ENCODE measurements around the gene ZNF552.

Gene ZNF552

DNA sequence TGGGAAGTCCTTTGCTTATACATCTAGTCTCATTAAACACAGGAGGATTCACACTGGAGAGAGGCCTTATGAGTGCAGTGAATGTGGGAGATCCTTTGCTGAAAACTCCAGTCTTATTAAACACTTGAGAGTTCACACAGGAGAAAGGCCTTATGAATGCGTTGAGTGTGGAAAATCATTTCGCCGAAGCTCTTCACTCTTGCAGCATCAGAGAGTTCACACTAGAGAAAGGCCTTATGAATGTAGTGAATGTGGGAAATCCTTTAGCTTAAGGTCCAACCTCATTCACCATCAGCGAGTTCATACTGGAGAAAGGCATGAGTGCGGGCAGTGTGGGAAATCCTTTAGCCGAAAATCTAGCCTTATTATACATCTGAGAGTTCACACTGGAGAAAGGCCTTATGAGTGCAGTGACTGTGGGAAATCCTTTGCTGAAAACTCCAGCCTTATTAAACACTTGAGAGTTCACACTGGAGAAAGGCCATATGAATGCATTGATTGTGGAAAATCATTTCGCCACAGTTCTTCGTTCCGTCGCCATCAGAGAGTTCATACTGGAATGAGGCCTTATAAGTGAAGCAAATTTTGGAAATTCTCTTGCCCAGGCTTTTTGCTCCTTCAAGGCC is 35.4 kb downstream of the ZNF552 start:
- no peak for DNase-seq (ENCODE audit: low read depth in 2 of 3, low spot score in 1 of 3)

DNA sequence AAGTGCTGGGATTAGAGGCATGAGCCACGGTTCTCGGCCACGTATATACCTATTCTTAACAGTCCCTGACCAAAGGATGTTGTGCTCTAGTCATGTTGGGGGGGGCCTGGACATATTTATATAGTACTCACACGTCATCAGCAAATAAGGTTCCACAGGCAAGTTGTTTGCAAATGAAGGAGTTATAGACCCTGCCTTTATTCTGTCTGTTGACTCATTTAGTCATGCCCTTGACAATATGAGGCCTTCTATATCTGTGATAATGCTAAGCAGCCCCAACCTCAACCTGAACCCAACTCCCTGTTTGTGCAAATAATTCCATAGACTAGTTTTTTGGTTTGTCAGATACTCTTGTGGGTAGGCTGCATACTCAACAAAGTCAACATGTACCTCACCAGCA is 36.4 kb downstream of the ZNF552 start:
- no peak for DNase-seq (ENCODE audit: low read depth in 2 of 3, low spot score in 1 of 3)

DNA sequence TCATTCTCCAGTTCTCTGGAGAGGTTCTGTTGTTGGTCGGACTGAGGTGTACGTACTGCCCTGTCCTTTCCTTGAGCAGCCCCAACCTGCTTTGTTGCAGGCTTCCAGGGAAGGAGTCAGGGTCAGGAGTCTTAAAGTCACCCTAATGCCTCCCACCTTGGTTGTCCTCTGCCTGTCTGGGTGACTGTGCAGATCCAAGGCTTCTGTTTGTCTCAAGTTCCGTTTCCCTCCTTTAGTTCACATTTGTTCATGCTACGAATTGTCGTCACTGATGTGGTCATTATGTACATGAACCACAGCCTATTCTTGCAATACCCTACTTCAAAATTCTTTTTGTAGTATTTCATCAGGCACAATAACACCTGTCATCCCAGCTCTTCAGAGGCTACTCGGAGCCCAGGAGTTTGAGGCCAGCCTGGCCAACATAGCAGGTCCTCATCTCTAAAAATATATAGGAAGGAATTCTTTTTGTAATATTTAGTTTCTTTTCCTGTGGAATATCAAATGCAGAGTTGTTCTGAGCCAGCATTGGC is 37.9 kb downstream of the ZNF552 start:
- DNase-seq (ENCODE audit: low read depth in 2 of 3, low spot score in 1 of 3) = no peak

DNA sequence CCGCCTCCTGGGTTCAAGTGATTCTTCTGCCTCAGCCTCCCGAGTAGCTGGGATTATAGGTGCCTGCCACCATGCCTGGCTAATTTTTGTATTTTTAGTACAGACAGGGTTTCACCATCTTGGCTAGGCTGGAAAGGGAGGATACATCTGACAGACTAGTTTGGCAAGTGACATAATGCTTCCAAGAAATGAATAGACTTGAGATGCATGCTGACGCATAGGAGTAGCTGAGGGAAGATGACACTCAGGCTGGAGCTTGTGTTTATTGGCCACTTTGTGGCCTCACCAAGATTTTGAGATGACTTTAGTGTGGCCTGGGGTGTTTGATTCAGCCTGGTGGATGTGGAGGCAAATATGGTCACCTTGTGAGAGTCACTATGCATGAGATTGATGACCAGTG is 41.2 kb downstream of the ZNF552 start:
- DNase-seq (ENCODE audit: low read depth in 2 of 3, low spot score in 1 of 3) = no peak

DNA sequence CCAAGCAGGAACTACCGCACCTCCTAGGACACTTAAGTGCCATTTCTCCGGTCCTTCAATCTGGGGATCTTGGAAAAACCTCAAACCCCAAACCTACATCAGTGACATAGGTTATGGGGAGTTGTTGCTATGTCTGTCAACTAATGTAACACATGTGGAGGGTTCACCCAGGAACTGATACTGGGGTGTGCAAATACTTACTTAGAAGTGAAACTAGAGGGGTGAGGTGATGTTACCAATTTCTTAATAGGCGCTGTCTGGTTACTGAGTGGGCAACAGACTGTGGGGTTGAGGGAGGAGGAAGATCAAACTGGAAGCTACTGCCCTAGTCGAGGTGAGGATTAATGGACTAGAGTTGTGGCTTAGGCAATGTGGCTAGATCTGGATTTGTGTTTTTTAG is 43.3 kb downstream of the ZNF552 start:
- no peak for DNase-seq (ENCODE audit: low read depth in 2 of 3, low spot score in 1 of 3)

DNA sequence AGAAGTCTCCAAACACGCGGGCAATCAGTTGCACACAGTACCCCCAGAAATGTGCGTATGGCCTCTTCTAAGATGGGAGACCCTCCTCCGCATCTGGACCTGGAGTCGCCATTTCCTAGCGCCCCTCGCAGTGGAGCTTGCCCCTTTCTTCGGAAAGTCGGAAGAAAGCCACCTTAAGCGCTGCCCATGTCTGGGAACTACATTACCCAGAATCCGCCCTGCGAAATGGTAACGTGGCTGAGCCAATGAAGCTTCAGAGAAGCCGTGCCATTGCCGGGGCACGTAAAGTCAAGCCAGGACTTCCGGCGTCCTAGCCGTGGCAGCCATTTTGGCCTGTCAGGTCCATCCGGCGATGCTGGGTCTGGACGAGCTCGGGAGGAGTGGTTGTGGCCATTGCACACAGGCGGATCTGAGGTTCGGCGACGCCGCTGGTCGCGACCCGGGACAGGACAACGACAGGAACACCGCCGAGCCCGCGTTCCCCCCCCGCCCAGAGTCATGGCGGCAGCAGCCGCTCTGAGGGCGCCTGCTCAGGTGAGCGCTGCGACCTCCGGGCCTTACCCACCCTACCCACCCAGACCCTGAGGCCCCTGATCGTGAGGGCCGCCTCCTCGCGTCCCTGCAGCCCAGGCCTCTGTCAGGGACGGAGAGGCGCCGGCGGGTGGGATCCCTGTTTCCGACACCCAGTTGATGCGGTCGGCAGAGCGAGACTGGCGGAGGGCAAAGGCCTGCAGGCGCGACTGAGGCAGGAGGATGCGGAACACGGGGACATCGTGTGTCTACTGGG is 45.2 kb downstream of the ZNF552 start, which contains the start of gene ZNF586:
Gene ZNF586, plus strand, starts transcription at position 332 of the 787 bp plus-strand sequence. Its CDS starts 167 bp downstream, at position 499.
- peak; percentile 71 to 82 (median 80) for DNase-seq (ENCODE audit: low read depth in 2 of 3, low spot score in 1 of 3)

DNA sequence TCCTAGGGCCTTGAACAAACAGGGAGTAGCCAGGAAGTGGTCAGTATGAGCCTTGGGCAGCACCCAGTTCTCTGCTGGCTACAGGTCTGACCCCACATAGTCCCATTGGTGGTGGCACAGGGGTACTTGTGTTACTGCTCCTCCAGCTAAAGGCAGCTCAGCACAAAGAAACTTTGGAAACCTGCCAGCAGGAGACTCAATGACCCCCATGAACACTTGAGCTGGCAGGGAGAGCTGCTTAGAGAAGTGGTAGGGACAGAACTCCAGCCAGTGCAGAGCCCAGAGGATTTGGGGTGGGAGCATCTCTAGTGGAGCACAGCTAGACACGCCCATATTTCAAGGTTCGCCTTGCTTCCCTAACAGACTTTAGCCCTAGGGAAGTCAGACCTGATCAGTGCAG is 55.6 kb downstream of the ZNF552 start:
- DNase-seq (ENCODE audit: low read depth in 2 of 3, low spot score in 1 of 3) = no peak

DNA sequence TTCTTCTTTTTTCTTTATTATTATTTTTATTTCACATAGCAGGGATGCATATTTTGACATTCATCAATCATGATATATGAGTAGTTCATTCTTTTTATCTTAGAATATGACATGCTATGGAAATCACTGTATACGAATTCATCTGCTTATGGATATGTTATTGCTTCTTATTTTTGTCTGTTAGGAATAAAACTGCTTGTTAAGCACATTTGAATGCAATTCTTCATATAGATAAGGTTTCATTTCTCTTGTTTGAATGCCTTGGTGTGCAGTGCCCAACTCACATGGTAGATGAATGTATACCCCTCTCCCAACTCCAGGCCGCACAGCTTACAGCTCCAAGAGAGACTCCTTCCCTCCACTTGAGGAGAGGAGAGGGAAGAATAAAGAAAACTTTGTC is 56.8 kb downstream of the ZNF552 start:
- DNase-seq (ENCODE audit: low read depth in 2 of 3, low spot score in 1 of 3) = no peak

Measured in stimulated activated CD4-positive, alpha-beta T cell treated with anti-CD3 and anti-CD28 coated beads, Interleukin-12 subunit alpha, Interleukin-12 subunit beta, amount 100 ng/mL, for 48 hours (primary cell).